ENCODE results near the gene NEB.

NEB gene

GRCh38 chr2:151632993-151633565, 101.2 kb downstream of the NEB start:
- no peak overlapping the region for H3K9ac ChIP-seq (ENCODE audit: low read length)
- H3K27ac ChIP-seq (ENCODE audit: low read depth, low read length): no peak overlapping the region
- H3K27me3 ChIP-seq (ENCODE audit: control insufficient read depth, insufficient read depth, low read length): no peaks in the 10 kb centered on the region
- 0 out of 2 replicates have a peak, but pooled peaks cover 5% of the 10 kb centered on the region for H3K9me3 ChIP-seq (ENCODE audit: control insufficient read depth, insufficient read depth, low read depth, low read length)
- H3K4me3 ChIP-seq (ENCODE audit: low read depth, low read length): no peak overlapping the region
- no peaks in the 10 kb centered on the region for H3K36me3 ChIP-seq (ENCODE audit: control insufficient read depth, insufficient read depth, low read length)
- no peaks in the 10 kb centered on the region for H3K4me1 ChIP-seq (ENCODE audit: control insufficient read depth, insufficient read depth, low read length)

DNA sequence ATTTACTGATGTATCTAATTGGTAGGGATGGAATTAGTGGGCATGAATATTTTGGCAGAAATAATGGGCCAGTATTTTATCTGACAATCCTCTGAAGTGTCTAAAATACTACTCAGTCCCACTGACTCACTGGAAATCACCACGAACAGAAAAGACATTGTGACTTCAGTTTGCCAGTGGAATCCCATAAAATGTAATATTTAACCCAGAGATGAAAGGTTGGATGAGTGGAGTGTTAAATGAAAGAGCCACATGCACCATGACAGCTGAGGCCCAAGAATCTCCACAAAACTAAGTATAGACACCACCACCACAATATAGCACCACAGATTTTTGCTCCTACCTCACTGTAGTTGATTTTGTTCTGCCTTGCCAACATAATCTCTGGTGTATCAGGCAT, 103.9 kb downstream of the NEB start:
- H3K36me3 ChIP-seq (ENCODE audit: control insufficient read depth, insufficient read depth, low read length): no peaks in the 10 kb centered on the region
- H3K4me1 ChIP-seq (ENCODE audit: control insufficient read depth, insufficient read depth, low read length): no peaks in the 10 kb centered on the region
- 0 out of 2 replicates have a peak, but pooled peaks cover 5% of the 10 kb centered on the region for H3K9me3 ChIP-seq (ENCODE audit: control insufficient read depth, insufficient read depth, low read depth, low read length)
- H3K9ac ChIP-seq (ENCODE audit: low read length): no peak overlapping the region
- no peak overlapping the region for H3K27ac ChIP-seq (ENCODE audit: low read depth, low read length)
- H3K27me3 ChIP-seq (ENCODE audit: control insufficient read depth, insufficient read depth, low read length): no peaks in the 10 kb centered on the region
- H3K4me3 ChIP-seq (ENCODE audit: low read depth, low read length): no peak overlapping the region

DNA sequence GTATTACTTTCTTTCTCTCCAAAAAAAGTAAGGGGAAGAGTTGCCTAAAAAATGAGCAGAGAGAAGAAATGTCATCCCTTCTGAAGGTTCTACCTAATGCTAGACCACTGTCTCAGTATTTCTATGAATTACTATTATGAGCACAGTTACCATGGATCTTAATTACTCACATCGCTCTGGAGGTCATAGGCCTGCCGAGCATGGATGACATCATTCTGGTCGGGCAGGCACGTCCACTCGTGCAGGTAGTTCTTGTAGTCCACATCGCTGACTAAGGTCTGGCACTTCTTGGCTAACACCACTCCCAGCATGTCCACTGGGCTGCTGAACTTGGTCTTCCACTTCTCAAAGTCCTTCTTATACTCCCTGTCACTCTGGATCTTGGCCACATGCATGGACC, 106.9 kb downstream of the NEB start:
- Histone ChIP-seq H3K9me3 (ENCODE audit: control insufficient read depth, insufficient read depth, low read depth, low read length) (no peaks in the 10 kb centered on the region), H3K27ac (ENCODE audit: low read depth, low read length) (no peak overlapping the region), H3K4me1 (ENCODE audit: control insufficient read depth, insufficient read depth, low read length) (no peaks in the 10 kb centered on the region), H3K27me3 (ENCODE audit: control insufficient read depth, insufficient read depth, low read length) (no peaks in the 10 kb centered on the region), H3K9ac (ENCODE audit: low read length) (no peak overlapping the region), H3K4me3 (ENCODE audit: low read depth, low read length) (no peak overlapping the region), H3K36me3 (ENCODE audit: control insufficient read depth, insufficient read depth, low read length) (no peaks in the 10 kb centered on the region)

- Histone ChIP-seq H3K4me1 (ENCODE audit: control insufficient read depth, insufficient read depth, low read length) (no peaks in the 10 kb centered on the region), H3K27ac (ENCODE audit: low read depth, low read length) (no peak overlapping the region), H3K36me3 (ENCODE audit: control insufficient read depth, insufficient read depth, low read length) (no peaks in the 10 kb centered on the region), H3K9me3 (ENCODE audit: control insufficient read depth, insufficient read depth, low read depth, low read length) (no peaks in the 10 kb centered on the region), H3K9ac (ENCODE audit: low read length) (no peak overlapping the region), H3K4me3 (ENCODE audit: low read depth, low read length) (no peak overlapping the region), H3K27me3 (ENCODE audit: control insufficient read depth, insufficient read depth, low read length) (no peaks in the 10 kb centered on the region)
Observed at GRCh38 chr2:151624271-151624670, 110.0 kb downstream of the NEB start.

DNA sequence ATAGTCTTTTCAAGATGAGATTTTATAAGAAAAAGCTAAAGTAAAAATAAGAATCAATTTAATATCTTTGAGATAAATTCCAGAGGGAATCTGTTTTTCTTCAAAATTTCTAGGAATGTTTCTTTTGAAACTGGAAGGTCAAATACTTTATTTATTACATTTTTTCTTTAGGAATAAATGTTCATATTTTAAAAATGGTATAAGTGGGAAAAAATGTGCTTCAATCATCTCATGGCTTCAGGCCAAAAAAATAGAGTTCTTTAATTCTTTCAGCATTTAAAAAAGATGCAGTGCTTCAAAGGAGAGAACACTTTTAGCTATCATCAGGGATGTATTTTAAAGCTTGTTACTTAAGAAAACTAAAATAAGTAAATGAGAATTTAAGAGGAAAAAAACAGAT, 110.6 kb downstream of the NEB start:
- no peaks in the 10 kb centered on the region for H3K4me1 ChIP-seq (ENCODE audit: control insufficient read depth, insufficient read depth, low read length)
- H3K36me3 ChIP-seq (ENCODE audit: control insufficient read depth, insufficient read depth, low read length): no peaks in the 10 kb centered on the region

DNA sequence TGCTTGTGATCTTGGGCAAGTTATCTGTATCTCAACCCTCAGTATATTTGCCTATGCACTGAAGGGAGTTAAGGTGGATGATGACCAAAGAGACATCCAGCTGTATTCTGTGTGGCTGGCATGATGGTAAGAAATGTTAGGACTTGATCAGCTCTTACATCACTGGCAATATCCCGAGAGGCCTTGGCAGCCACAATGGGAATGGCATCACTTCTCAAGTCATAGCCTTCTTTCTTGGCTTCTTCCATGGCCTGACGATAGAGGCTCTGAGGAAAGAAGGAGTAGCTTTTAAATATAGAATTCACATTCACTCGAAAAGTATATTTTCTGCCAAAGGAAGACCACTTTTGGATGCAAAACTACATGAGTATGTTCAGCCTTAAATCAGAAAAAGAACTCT, 113.5 kb downstream of the NEB start:
- Histone ChIP-seq H3K4me1 (ENCODE audit: control insufficient read depth, insufficient read depth, low read length) (no peaks in the 10 kb centered on the region), H3K27ac (ENCODE audit: low read depth, low read length) (no peak overlapping the region), H3K36me3 (ENCODE audit: control insufficient read depth, insufficient read depth, low read length) (no peaks in the 10 kb centered on the region), H3K9ac (ENCODE audit: low read length) (no peak overlapping the region), H3K9me3 (ENCODE audit: control insufficient read depth, insufficient read depth, low read depth, low read length) (no peaks in the 10 kb centered on the region), H3K4me3 (ENCODE audit: low read depth, low read length) (no peak overlapping the region), H3K27me3 (ENCODE audit: control insufficient read depth, insufficient read depth, low read length) (no peaks in the 10 kb centered on the region)

More for the DNA sequence above, 110.6 kb downstream of the NEB start:
- no peak overlapping the region for H3K27ac ChIP-seq (ENCODE audit: low read depth, low read length)
- no peak overlapping the region for H3K9ac ChIP-seq (ENCODE audit: low read length)
- H3K4me3 ChIP-seq (ENCODE audit: low read depth, low read length): no peak overlapping the region
- H3K27me3 ChIP-seq (ENCODE audit: control insufficient read depth, insufficient read depth, low read length): no peaks in the 10 kb centered on the region
- no peaks in the 10 kb centered on the region for H3K9me3 ChIP-seq (ENCODE audit: control insufficient read depth, insufficient read depth, low read depth, low read length)

DNA sequence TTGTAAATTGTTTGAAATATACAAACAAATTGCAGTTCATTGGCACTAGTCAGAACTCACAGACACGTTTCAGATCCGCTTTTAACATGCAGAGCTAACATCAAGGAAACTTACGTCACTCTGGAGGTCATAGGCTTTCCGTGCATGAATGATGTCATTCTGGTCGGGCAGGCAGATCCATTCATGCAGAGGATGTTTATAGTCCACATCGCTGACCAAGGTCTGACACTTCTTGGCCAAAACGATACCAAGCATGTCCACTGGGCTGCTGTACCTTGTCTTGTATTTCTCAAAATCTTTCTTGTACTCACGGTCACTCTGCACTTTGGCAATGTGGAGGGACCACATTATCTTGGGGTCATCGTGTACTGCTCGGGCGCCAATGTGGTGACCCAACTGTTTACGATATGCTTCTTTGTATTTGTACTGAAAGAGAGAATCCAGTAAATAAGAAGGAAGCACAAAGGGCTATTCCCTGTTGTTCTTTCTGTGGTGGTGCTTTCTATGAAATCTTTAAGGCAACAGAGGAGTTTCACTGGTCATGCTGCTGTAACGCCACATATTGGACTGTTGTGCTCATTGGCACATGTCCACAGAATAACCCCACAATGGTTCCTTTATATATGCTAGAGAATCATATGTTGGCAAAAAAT, 114.8 kb downstream of the NEB start:
- no peaks in the 10 kb centered on the region for H3K36me3 ChIP-seq (ENCODE audit: control insufficient read depth, insufficient read depth, low read length)
- no peaks in the 10 kb centered on the region for H3K27me3 ChIP-seq (ENCODE audit: control insufficient read depth, insufficient read depth, low read length)
- no peak overlapping the region for H3K9ac ChIP-seq (ENCODE audit: low read length)
- H3K9me3 ChIP-seq (ENCODE audit: control insufficient read depth, insufficient read depth, low read depth, low read length): no peaks in the 10 kb centered on the region
- H3K27ac ChIP-seq (ENCODE audit: low read depth, low read length): no peak overlapping the region
- H3K4me3 ChIP-seq (ENCODE audit: low read depth, low read length): no peak overlapping the region
- no peaks in the 10 kb centered on the region for H3K4me1 ChIP-seq (ENCODE audit: control insufficient read depth, insufficient read depth, low read length)

DNA sequence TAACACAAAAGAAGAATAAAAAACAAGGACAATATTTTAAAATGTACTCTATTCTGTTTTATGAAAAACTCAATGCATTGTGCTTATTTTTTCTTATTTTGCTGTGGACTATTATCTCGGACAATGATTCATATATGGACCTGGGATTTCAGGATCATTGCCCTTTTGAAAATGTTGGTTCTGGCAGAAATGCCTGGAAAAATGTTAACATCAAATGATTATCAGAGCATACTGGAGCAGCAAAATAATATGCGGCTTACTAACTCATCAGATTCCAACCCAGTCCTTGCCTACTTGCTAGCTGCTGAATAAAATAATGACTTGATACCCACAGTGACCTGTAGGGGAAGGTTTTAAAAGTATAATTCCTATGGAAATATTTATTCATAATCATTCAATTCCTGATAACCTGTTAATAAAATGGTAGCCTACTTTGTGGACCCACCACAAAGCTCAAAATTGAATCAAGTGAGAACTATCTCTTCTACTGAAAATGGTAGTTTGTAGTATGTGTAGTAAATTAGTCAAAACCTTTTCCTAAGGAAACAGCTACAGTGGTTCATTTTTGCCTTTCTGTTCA, 117.4 kb downstream of the NEB start:
- H3K4me1 ChIP-seq (ENCODE audit: control insufficient read depth, insufficient read depth, low read length): no peaks in the 10 kb centered on the region
- H3K27ac ChIP-seq (ENCODE audit: low read depth, low read length): no peak overlapping the region
- no peaks in the 10 kb centered on the region for H3K36me3 ChIP-seq (ENCODE audit: control insufficient read depth, insufficient read depth, low read length)
- no peaks in the 10 kb centered on the region for H3K27me3 ChIP-seq (ENCODE audit: control insufficient read depth, insufficient read depth, low read length)
- no peak overlapping the region for H3K4me3 ChIP-seq (ENCODE audit: low read depth, low read length)
- H3K9me3 ChIP-seq (ENCODE audit: control insufficient read depth, insufficient read depth, low read depth, low read length): no peaks in the 10 kb centered on the region
- no peak overlapping the region for H3K9ac ChIP-seq (ENCODE audit: low read length)

- no peak overlapping the region for H3K4me3 ChIP-seq (ENCODE audit: low read depth, low read length)
- no peak overlapping the region for H3K27ac ChIP-seq (ENCODE audit: low read depth, low read length)
- H3K9ac ChIP-seq (ENCODE audit: low read length): no peak overlapping the region
- H3K9me3 ChIP-seq (ENCODE audit: control insufficient read depth, insufficient read depth, low read depth, low read length): no peaks in the 10 kb centered on the region
- H3K4me1 ChIP-seq (ENCODE audit: control insufficient read depth, insufficient read depth, low read length): no peaks in the 10 kb centered on the region
- H3K36me3 ChIP-seq (ENCODE audit: control insufficient read depth, insufficient read depth, low read length): no peaks in the 10 kb centered on the region
- no peaks in the 10 kb centered on the region for H3K27me3 ChIP-seq (ENCODE audit: control insufficient read depth, insufficient read depth, low read length)
Observed at GRCh38 chr2:151614606-151615306, 119.5 kb downstream of the NEB start.

DNA sequence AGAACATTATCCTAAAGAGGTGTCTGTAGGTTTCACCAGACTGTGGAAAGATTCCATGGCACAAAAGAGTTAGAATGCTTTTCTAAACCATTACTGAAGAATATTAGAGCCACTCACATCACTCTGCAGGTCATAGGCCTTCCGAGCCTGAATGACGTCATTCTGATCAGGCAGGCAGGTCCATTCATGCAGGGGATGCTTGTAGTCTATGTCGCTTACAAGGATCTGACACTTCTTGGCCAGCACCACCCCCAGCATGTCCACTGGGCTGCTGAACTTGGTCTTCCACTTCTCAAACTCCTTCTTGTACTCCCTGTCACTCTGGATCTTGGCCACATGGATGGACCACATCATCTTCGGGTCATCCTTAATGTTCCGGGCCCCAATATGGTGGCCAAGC, 120.1 kb downstream of the NEB start:
- no peak overlapping the region for H3K27ac ChIP-seq (ENCODE audit: low read depth, low read length)
- H3K4me1 ChIP-seq (ENCODE audit: control insufficient read depth, insufficient read depth, low read length): no peaks in the 10 kb centered on the region
- H3K4me3 ChIP-seq (ENCODE audit: low read depth, low read length): no peak overlapping the region
- H3K9ac ChIP-seq (ENCODE audit: low read length): no peak overlapping the region
- H3K9me3 ChIP-seq (ENCODE audit: control insufficient read depth, insufficient read depth, low read depth, low read length): no peaks in the 10 kb centered on the region
- no peaks in the 10 kb centered on the region for H3K36me3 ChIP-seq (ENCODE audit: control insufficient read depth, insufficient read depth, low read length)
- H3K27me3 ChIP-seq (ENCODE audit: control insufficient read depth, insufficient read depth, low read length): no peaks in the 10 kb centered on the region

DNA sequence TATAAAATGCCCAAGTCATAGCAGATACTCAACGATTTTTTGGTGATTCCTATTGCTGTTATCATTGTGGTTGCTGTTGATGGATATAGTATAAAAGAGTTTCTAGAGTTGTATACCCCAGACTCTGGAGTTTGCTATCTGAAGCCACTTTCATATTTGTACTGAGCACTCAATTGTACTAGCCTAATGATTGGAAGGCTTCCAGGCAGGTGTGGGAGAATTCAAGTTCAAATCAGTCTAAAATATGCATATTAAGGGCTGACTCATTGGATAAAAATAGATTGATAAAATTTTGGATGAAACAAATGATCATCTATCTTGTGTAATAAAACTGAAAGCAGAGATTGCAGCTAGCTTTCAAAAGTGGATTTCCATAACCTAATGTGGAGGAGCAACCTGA, 122.9 kb downstream of the NEB start:
- Histone ChIP-seq H3K4me3 (ENCODE audit: low read depth, low read length) (no peak overlapping the region), H3K4me1 (ENCODE audit: control insufficient read depth, insufficient read depth, low read length) (no peaks in the 10 kb centered on the region), H3K9me3 (ENCODE audit: control insufficient read depth, insufficient read depth, low read depth, low read length) (no peaks in the 10 kb centered on the region), H3K27me3 (ENCODE audit: control insufficient read depth, insufficient read depth, low read length) (no peaks in the 10 kb centered on the region), H3K9ac (ENCODE audit: low read length) (no peak overlapping the region), H3K36me3 (ENCODE audit: control insufficient read depth, insufficient read depth, low read length) (no peaks in the 10 kb centered on the region), H3K27ac (ENCODE audit: low read depth, low read length) (no peak overlapping the region)
